Subcutaneous abdominal adipose tissue (tissue), 5 donors: Measurements from ENCODE around the gene SCCPDH.

Source experiments
- H3K27ac ChIP-seq: one replicate; pipeline ENCODE4 v1.7.0; 2013; ENCODE audit warnings: low read depth, mild to moderate bottlenecking, inconsistent platforms, low read length, moderate library complexity
- H3K27me3 ChIP-seq, 5 donors: one replicate each; pipeline ENCODE4 v1.7.0; 2013; ENCODE audit warnings: low read length in 5 of 5, inconsistent platforms in 1 of 5; ENCODE audit not compliant: control insufficient read depth in 5 of 5, insufficient read depth in 4 of 5
- H3K36me3 ChIP-seq, 5 donors: one replicate each; pipeline ENCODE4 v1.7.0; 2013; ENCODE audit warnings: low read length in 5 of 5; ENCODE audit not compliant: control insufficient read depth in 5 of 5, insufficient read depth in 5 of 5
- H3K4me1 ChIP-seq, 5 donors: one replicate each; pipeline ENCODE4 v1.7.0; 2013; ENCODE audit warnings: low read length in 5 of 5, mild to moderate bottlenecking in 3 of 5, moderate library complexity in 1 of 5; ENCODE audit not compliant: control insufficient read depth in 5 of 5, insufficient read depth in 5 of 5
- H3K4me3 ChIP-seq, 5 donors: one replicate each; pipeline ENCODE4 v1.7.0; 2013; ENCODE audit warnings: low read length in 5 of 5, low read depth in 1 of 5
- H3K9ac ChIP-seq, 5 donors: one replicate each; pipeline ENCODE4 v1.7.0; 2013; ENCODE audit warnings: low read length in 5 of 5, mild to moderate bottlenecking in 4 of 5, moderate library complexity in 3 of 5
- H3K9me3 ChIP-seq, 5 donors: one replicate each; pipeline ENCODE4 v1.7.0; 2013; ENCODE audit warnings: low read length in 5 of 5; ENCODE audit not compliant: control insufficient read depth in 5 of 5
- donor health status: healthy.
- donor health status: healthy.
- donor health status: healthy.
- donor health status: healthy.
- donor health status: healthy.

Gene SCCPDH

DNA sequence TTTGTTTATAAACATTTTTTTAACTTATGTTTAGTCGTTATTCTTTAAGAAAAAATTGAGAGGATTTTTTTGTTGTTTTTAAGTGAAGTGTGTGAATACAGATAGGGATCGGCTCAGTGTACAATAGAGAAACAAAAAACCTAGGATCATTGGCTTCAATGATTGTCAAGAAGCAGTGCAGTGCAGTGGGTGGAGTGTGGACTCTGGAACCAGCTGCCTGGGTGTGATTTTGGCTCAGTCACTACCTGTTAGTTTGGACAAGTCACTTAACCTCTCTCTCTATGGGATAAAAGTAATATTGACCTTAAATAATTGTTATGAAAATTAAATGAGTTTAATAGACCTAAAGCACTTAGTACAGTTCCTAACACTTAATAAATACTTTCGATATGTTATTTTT is 41.3 kb downstream of the SCCPDH start:
- no peak overlapping the region for H3K4me3 ChIP-seq
- H3K4me1 ChIP-seq, result peaks cover 0 to 10% (median 5%) of the 10 kb centered on the region in 5 donors
- no peaks in the 10 kb centered on the region for H3K27me3 ChIP-seq
- peaks cover 21 to 70% (median 48%) of the 10 kb centered on the region in 5 donors for H3K36me3 ChIP-seq
- no peak overlapping the region for H3K9ac ChIP-seq
- no peaks in the 10 kb centered on the region for H3K9me3 ChIP-seq
- H3K27ac ChIP-seq, result no peak overlapping the region

DNA sequence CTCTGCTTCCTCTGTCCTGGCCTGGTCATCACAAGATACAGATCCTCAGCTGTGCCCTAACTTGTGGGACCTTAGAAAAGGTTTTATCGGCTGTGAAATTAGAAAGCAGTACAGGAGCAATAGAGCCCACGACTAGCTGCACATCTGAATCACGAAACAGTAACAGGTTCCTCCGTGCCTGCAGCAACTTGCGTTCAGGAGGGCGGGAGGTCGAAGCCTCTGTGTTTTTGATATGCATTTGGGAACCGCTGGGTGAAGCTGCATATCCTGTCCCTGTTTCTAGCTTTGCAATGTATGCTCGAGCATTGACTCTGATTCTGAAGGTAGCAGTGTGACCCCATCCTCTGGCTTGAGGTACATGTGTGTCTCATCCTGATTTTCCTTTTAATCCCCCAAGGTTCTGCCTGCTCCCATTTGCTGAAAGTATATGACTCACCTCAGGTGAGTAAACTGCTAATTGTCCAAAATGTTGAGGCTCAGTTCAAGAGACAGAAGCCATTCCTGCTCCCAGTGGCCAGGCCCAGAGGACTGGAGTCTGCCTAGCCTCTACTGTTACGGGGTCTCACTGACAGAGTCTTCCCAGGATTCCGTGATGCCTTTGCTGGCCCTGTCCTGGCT is 44.3 kb downstream of the SCCPDH start:
- Histone ChIP-seq H3K4me3 (no peak overlapping the region), H3K4me1 (peaks cover 0 to 10% (median 5%) of the 10 kb centered on the region in 5 donors), H3K27ac (peak overlapping the region; percentile 55), H3K36me3 (peaks cover 21 to 66% (median 42%) of the 10 kb centered on the region in 5 donors), H3K27me3 (no peaks in the 10 kb centered on the region), H3K9me3 (no peaks in the 10 kb centered on the region), H3K9ac (peak overlapping the region in 1 of 5 donors; percentile 10)

DNA sequence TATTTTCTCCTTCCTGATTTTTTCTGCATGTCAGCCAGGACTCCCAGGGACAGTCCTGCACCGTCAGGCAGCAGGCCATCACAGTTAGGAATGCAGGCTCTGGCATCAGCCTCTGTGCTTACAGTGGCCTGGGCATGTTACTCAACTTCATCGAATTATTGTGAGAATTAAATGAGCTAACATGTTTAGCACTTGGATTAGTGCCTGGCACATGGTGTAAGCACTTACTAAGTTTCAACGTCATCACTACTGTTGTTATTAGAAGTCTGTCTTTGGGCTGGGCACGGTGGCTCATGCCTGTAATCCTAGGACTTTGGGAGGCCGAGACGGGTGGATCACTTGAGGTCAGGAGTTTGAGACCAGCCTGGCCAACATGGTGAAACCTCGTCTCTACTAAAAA is 45.1 kb downstream of the SCCPDH start:
- Histone ChIP-seq H3K36me3 (peaks cover 16 to 62% (median 37%) of the 10 kb centered on the region in 5 donors), H3K4me3 (no peak overlapping the region), H3K27ac (peak overlapping the region; percentile 55)

DNA sequence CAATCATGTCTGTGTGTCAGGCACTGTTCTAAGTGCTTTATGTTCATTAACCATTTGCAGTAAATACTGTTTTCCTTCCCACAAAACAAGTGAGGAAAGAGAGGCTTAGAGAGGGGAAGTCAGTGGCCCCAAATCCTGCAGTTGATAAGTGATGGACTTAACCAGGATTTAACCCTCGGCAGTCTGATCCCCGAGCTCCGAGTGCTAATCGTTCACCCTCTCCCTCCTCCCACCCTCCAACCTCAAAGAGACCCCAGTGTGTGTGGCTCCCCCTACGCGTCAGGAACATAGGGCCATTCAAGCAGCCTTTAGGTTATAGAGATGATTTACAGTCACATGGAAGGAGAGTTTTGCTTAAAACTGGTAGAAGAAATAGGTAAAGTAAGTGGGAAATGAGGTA is 47.2 kb downstream of the SCCPDH start:
- H3K4me1 ChIP-seq, result peaks cover 0 to 10% (median 5%) of the 10 kb centered on the region in 5 donors
- no peaks in the 10 kb centered on the region for H3K9me3 ChIP-seq
- no peaks in the 10 kb centered on the region for H3K27me3 ChIP-seq
- peaks cover 10 to 58% (median 39%) of the 10 kb centered on the region in 5 donors for H3K36me3 ChIP-seq
- no peak overlapping the region for H3K27ac ChIP-seq
- no peak overlapping the region for H3K4me3 ChIP-seq
- H3K9ac ChIP-seq, result no peak overlapping the region

More for the DNA sequence above, 45.1 kb downstream of the SCCPDH start:
- H3K9me3 ChIP-seq, result no peaks in the 10 kb centered on the region
- no peaks in the 10 kb centered on the region for H3K27me3 ChIP-seq
- H3K4me1 ChIP-seq, result peaks cover 0 to 10% (median 5%) of the 10 kb centered on the region in 5 donors
- no peak overlapping the region for H3K9ac ChIP-seq

DNA sequence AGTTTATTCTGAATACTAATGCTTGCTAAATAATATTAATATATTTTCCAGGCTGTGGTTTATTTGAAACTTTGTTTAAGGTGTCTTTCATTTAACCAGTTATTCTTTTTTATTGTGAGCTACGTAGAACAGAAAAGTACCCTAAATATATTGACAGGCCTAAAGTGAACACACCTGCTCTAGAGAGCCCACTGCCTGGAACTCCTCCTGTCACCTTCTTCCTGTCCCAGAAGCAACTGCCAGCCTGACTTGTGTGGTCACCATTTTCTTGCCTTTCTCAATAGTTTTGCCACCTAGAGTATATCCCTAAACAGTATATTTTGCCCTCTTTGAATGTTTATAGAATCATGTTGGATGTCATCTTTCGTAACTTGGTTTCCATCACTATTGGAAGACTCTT is 48.5 kb downstream of the SCCPDH start:
- Histone ChIP-seq H3K4me3 (no peak overlapping the region), H3K9me3 (no peaks in the 10 kb centered on the region), H3K27me3 (no peaks in the 10 kb centered on the region), H3K27ac (no peak overlapping the region), H3K36me3 (peaks cover 17 to 61% (median 38%) of the 10 kb centered on the region in 5 donors), H3K4me1 (peaks cover 0 to 10% (median 5%) of the 10 kb centered on the region in 5 donors), H3K9ac (no peak overlapping the region)

DNA sequence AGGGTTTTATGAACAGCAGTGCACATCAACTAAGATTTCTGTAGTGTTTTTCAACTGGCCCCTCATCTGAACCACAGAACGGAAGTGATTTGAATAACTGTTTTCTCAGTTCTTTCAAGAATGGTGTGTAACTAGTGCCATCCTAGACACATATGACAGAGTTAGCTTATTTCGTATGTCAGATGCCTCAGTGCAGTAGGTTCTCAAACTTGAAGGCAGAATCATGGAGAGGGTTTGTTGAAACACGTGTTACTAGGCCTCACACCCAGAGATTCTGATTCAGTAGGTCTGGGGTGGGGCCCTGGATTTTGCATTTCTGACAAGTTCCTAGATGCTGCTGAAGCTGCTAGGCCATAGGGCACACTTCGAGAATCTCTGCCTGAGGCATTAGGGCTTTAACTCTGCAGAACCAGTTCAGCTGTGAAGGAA is 49.0 kb downstream of the SCCPDH start:
- Histone ChIP-seq H3K27ac (no peak overlapping the region), H3K9ac (no peak overlapping the region), H3K36me3 (peaks cover 17 to 56% (median 37%) of the 10 kb centered on the region in 5 donors)

DNA sequence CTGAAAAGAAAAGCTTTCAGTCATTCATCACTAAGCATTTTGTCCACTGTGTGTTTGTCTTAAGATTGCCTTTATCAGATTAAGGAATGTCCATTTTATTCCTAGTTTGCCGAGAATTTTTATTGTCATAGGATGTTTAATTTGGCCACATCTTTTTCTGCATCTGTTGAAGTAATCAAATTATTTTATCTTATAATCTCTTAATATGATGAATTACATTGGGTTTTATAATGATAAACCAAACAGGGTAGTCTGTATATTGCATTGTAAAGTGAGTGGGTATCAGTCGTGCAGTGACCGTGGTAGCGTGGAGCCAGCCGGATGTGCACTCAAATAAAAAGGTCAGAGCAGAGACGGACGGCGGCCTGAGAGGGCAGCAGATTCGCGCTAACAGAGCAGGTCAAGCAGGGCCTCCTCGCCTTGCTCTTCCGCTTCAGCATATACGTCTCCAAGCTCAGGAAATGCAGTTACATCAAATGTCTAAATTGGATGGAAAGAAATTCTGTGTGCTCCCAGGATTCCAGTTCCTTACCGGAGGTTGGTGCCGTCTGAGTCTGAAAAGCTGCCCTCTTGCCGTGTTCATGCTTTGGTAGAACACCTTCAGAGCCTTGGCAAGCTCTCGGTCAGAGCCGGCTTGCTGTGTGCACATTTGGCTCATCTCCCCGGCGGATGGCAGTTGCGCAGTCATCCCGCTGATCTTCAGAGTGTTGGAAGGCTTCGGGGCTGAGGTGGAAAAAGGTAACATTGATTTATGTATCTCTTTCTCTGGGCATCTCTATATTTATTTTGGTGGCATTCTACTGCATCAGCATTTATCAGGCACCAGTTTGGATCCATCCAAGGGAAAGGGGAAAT is 51.5 kb downstream of the SCCPDH start:
- Histone ChIP-seq H3K27ac (no peak overlapping the region), H3K9ac (no peak overlapping the region), H3K4me3 (no peak overlapping the region), H3K4me1 (no peaks in the 10 kb centered on the region), H3K36me3 (peaks cover 17 to 63% (median 37%) of the 10 kb centered on the region in 5 donors), H3K27me3 (no peaks in the 10 kb centered on the region), H3K9me3 (no peaks in the 10 kb centered on the region)

More for the DNA sequence above, 49.0 kb downstream of the SCCPDH start:
- H3K9me3 ChIP-seq, result no peaks in the 10 kb centered on the region
- H3K27me3 ChIP-seq, result no peaks in the 10 kb centered on the region
- peaks cover 0 to 10% (median 5%) of the 10 kb centered on the region in 5 donors for H3K4me1 ChIP-seq
- H3K4me3 ChIP-seq, result no peak overlapping the region

DNA sequence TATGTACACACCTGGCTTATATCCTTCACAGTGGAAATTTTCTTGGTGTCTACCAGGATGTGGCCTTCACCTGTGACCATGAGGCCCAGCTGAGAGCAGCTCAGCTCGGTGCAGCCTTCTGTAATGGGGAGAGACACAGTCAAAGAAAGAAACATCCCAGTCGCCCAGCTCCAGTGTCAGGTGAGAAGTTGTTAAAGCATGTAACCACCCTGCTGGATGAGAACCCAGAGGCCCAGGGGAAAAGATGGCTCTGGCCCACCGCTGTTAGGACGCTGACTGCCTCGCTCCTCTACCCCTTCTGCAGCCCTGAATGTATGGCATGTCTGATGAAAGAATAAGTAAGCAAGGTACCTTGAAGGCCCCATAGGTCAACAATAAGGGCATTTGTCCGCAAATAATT is 52.7 kb downstream of the SCCPDH start:
- H3K27me3 ChIP-seq, result no peaks in the 10 kb centered on the region
- peaks cover 17 to 55% (median 37%) of the 10 kb centered on the region in 5 donors for H3K36me3 ChIP-seq
- H3K27ac ChIP-seq, result no peak overlapping the region
- no peaks in the 10 kb centered on the region for H3K4me1 ChIP-seq
- no peaks in the 10 kb centered on the region for H3K9me3 ChIP-seq
- no peak overlapping the region for H3K9ac ChIP-seq
- H3K4me3 ChIP-seq, result no peak overlapping the region

DNA sequence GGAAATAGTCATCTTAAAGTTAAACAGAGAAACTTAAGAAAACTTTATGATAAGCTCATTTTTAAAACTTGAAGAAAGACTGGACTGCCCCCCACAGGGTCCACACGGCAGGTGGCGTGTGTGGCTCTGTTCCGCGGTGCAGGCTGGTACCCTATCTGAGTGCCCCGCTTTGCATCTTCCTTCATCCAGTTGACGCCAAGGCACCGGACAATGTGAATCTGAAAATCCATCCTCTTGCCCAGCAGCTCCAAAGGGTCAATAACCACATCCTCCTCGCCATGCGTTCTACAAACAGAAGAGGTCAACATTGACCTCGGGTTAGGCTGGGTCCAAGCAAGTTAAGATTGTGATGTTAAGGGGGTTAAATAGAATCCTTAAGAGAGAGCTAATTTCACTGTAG is 54.5 kb downstream of the SCCPDH start:
- no peak overlapping the region for H3K4me3 ChIP-seq
- H3K9me3 ChIP-seq, result no peaks in the 10 kb centered on the region
- no peaks in the 10 kb centered on the region for H3K27me3 ChIP-seq
- H3K4me1 ChIP-seq, result peaks cover 0 to 5% (median 3%) of the 10 kb centered on the region in 5 donors
- peaks cover 12 to 41% (median 34%) of the 10 kb centered on the region in 5 donors for H3K36me3 ChIP-seq
- H3K27ac ChIP-seq, result no peak overlapping the region
- H3K9ac ChIP-seq, result no peak overlapping the region
